Activated B cell treated with CpG ODN at 0.5 μM for 24 hours (primary cell): ENCODE results near the gene EGFR. TPM values are rescaled to one million over a fixed set of nuclear protein-coding genes. Genes with fewer than 3 reads are reported as not detected.

Experiments used
- ATAC-seq: fragments of 200-7000 bp; cut with Tn5 transposase; one replicate; pipeline ENCODE4 v1.10.0; 2021; ENCODE audit warnings: low read depth, mild to moderate bottlenecking, moderate library complexity
- CTCF ChIA-PET: fragments of 350-600 bp; sonication (Branson Sonifier 250); formaldehyde crosslinking; loops from one replicate; lab custom pipeline; 2021; ENCODE audit warnings: antibody characterized with exemption; lab: Charles Lee
- POLR2A ChIA-PET: fragments of 350-600 bp; sonication (Branson Sonifier 250); formaldehyde crosslinking; loops from one replicate; lab custom pipeline; 2021; ENCODE audit warnings: antibody characterized with exemption; lab: Charles Lee
- DNase-seq: peaks from one replicate; pipeline ENCODE4 v3.0.0; 2022
- H3K27ac Mint-ChIP-seq: one replicate; pipeline ENCODE4 v1.8.0; 2020; ENCODE audit warnings: mixed read lengths
- H3K27me3 Mint-ChIP-seq: one replicate; pipeline ENCODE4 v1.8.0; 2021; ENCODE audit warnings: mixed read lengths
- H3K36me3 Mint-ChIP-seq: one replicate; pipeline ENCODE4 v1.8.0; 2021; ENCODE audit warnings: low read depth, mixed read lengths
- H3K4me1 Mint-ChIP-seq: one replicate; pipeline ENCODE4 v1.8.0; 2021; ENCODE audit warnings: mixed read lengths
- H3K4me3 Mint-ChIP-seq: one replicate; pipeline ENCODE4 v1.8.0; 2020; ENCODE audit warnings: mild to moderate bottlenecking, mixed read lengths
- H3K9me3 Mint-ChIP-seq: one replicate; pipeline ENCODE4 v1.8.0; 2020; ENCODE audit warnings: mixed read lengths
- intact Hi-C: fragments of 100-400 bp; cut with micrococcal nuclease; formaldehyde crosslinking; loops from one replicate; pipeline ENCODE4 v1.15.1; 2024
- total RNA-seq: library from RNA; stranded (reverse); gene quantifications from 2 replicates; pipeline ENCODE4 v1.2.3, GENCODE V29; 2022
- TF ChIP-seq, protein P1 (sequence below): fragments of 200-600 bp; IDR thresholded peaks from one replicate; pipeline ENCODE4 v1.8.0; 2022; ENCODE audit warnings: antibody characterized with exemption, mild to moderate bottlenecking

Gene EGFR
- total RNA-seq, 1 donor from 2014 or later: not detected

DNA sequence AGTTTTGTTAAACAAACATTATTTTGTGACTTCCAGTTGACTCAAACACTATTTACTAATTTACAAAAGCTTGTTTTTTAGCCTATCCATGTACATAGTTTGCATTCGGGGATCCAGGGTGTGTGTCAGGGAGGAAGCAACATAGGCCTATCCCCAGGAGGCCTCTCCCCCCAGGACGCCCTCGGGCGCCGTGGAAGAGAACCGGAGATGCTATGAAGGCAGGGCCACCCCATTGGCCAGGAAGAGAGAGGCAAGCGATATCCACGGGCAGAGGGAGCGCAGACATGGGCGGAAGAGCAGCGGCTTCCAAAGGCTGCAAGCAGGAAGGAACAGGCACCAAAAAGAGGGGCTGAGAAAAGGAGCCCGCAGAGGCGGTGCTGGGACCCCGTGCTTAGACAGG, 38.3 kb upstream of the EGFR start:
- DNase-seq: no peak
- intact Hi-C loops: no loop called here
- CTCF ChIA-PET: no interaction called here
- no peak for ATAC-seq
- H3K27ac Mint-ChIP-seq: no peak overlapping the region
- no peaks in the 10 kb centered on the region for H3K4me1 Mint-ChIP-seq
- H3K36me3 Mint-ChIP-seq: no peaks in the 10 kb centered on the region
- TF ChIP-seq, protein P1, sequence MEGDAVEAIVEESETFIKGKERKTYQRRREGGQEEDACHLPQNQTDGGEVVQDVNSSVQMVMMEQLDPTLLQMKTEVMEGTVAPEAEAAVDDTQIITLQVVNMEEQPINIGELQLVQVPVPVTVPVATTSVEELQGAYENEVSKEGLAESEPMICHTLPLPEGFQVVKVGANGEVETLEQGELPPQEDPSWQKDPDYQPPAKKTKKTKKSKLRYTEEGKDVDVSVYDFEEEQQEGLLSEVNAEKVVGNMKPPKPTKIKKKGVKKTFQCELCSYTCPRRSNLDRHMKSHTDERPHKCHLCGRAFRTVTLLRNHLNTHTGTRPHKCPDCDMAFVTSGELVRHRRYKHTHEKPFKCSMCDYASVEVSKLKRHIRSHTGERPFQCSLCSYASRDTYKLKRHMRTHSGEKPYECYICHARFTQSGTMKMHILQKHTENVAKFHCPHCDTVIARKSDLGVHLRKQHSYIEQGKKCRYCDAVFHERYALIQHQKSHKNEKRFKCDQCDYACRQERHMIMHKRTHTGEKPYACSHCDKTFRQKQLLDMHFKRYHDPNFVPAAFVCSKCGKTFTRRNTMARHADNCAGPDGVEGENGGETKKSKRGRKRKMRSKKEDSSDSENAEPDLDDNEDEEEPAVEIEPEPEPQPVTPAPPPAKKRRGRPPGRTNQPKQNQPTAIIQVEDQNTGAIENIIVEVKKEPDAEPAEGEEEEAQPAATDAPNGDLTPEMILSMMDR: no peak
- POLR2A ChIA-PET: no interaction called here
- H3K4me3 Mint-ChIP-seq: no peak overlapping the region
- H3K9me3 Mint-ChIP-seq: peaks cover 3% of the 10 kb centered on the region
- peaks cover 6% of the 10 kb centered on the region for H3K27me3 Mint-ChIP-seq

DNA sequence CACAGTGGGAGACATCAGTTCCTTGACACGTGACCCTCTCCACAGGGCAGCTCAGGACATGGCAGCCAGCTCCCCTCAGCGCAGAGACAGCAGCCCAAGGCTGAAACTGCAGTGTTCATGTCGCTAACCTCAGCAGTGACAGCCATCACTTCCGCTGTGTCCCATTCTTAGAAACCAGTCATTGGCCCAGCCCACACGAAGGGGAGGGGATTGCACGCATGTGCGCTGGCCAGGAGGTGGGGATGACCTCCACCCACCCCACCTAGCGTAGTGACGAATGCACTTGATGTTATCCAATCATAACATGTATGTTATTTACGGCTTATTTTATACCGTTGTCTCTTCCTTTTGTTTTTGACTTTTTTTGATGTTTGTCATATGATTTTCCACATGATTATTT, 36.9 kb upstream of the EGFR start:
- intact Hi-C loops: no loop called here
- no peaks in the 10 kb centered on the region for H3K4me1 Mint-ChIP-seq
- ChIA-PET POLR2A (no interaction called here), CTCF (no interaction called here)
- no peak overlapping the region for H3K4me3 Mint-ChIP-seq
- H3K36me3 Mint-ChIP-seq: no peaks in the 10 kb centered on the region
- DNase-seq (no peak), ATAC-seq (no peak)
- H3K27ac Mint-ChIP-seq: no peak overlapping the region
- H3K9me3 Mint-ChIP-seq: peaks cover 3% of the 10 kb centered on the region
- TF ChIP-seq, protein P1: no peak
- peaks cover 6% of the 10 kb centered on the region for H3K27me3 Mint-ChIP-seq

DNA sequence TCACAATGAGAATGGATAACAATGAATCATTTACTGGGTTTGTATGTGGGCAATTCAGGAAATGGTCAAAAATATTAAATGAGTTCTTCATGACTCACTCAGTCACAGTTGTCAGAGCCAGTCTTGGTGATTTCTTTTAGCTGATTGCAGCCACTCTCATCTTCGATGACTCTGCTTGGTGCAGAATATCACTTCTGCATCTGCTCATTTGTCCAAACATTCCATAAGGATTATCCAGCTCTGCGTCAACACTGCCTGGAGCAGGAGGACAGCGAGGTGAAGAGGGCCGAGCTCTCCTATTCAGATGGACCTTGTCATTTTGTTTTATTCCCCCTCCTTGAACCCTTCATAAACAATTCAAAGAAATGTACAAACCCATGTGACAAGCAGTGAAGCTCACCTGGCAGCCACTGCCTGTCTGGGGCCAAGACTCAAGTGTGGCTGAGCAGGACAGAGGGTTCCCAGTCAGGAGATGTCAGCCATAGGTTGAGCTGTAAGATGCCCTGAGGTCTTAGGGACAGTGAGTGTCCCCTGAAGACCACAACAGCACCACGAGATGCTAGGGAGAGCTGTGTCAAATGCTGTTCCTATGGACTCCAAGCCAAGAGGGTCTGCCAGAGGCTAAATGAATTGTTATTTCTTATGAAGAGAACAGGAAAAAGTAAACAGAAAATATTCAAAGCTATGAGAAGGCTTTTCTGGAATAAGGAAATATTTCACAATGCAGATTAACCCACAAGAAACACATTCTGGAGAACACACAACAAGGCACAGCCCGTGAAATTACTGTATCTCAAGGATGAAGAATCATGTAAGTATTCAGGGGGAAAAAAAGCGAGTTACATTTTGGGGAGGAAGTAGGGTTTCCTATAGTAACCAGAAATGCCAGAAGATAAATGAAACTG, 33.1 kb upstream of the EGFR start:
- Mint-ChIP-seq H3K9me3 (peaks cover 3% of the 10 kb centered on the region), H3K27me3 (peaks cover 2% of the 10 kb centered on the region), H3K27ac (no peak overlapping the region), H3K36me3 (no peaks in the 10 kb centered on the region), H3K4me3 (no peak overlapping the region), H3K4me1 (no peaks in the 10 kb centered on the region)
- POLR2A ChIA-PET: no interaction called here
- TF ChIP-seq, protein P1: no peak
- ATAC-seq (no peak), DNase-seq (no peak)
- intact Hi-C loops: no loop called here
- CTCF ChIA-PET: no interaction called here

DNA sequence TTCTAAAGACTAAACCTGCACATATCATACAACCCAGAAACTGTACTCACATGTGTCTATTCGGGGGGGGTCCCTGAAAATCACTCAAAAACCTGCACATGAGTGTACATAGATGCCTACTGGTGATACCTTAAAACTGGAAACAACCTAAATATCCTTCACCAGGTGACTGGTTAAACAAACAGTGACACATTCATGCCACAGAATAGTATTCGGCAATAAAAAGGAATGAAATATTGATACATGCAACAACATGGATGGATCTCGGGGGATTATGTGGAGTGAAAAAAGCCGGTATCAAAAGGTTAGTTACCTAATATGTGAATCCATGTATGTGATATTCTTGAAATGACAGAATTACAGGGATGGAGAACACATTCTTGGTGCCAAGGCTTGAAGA, 32.1 kb upstream of the EGFR start:
- Mint-ChIP-seq H3K4me3 (no peak overlapping the region), H3K36me3 (no peaks in the 10 kb centered on the region), H3K27ac (no peak overlapping the region), H3K4me1 (no peaks in the 10 kb centered on the region), H3K27me3 (no peaks in the 10 kb centered on the region), H3K9me3 (peaks cover 3% of the 10 kb centered on the region)
- TF ChIP-seq, protein P1: no peak
- no peak for DNase-seq
- intact Hi-C loops: no loop called here
- CTCF ChIA-PET: no interaction called here
- POLR2A ChIA-PET: no interaction called here
- ATAC-seq: no peak

DNA sequence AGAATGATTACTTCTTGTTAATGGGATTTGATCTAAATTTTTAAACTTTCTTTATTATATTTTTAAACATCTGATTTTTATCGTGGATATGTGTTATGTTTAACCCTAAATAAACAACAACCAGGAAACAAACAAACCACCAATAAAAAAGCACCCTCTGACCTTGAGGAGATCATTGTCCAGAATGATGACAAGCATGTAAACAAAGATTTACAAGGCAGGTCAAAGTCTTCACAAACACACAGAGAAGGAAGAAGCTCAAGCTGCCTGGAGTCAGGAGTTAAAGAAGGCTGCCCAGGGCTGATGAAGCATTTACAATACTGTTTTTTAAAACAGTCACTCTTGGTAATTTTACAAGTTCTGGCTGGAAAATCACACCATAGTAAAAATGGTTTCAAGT, 31.0 kb upstream of the EGFR start:
- intact Hi-C loops: no loop called here
- no peaks in the 10 kb centered on the region for H3K36me3 Mint-ChIP-seq
- TF ChIP-seq, protein P1: no peak
- H3K4me3 Mint-ChIP-seq: no peak overlapping the region
- no peaks in the 10 kb centered on the region for H3K27me3 Mint-ChIP-seq
- CTCF ChIA-PET: interaction anchor here (1.4 kb wide), 1 partner anchor 268 kb away, joined by 3 read pairs; no protein-coding TSS in a partner anchor
- H3K4me1 Mint-ChIP-seq: no peaks in the 10 kb centered on the region
- DNase-seq: no peak
- peaks cover 3% of the 10 kb centered on the region for H3K9me3 Mint-ChIP-seq
- no peak overlapping the region for H3K27ac Mint-ChIP-seq
- ATAC-seq: no peak
- POLR2A ChIA-PET: no interaction called here
